GM12878 (cell line): ENCODE measurements around the gene GMPR2.

Experiments
- CREB1 ChIP-seq: IDR thresholded peaks from 2 replicates; pipeline ENCODE4 v1.6.1; 2012; ENCODE audit warnings: low read depth, mild to moderate bottlenecking, inconsistent platforms
- CTCF ChIP-seq, 3 experiments: IDR thresholded peaks in 2 of 3; conservative IDR thresholded peaks in 1 of 3; 2 replicates each; pipeline ENCODE4 v1.5.1; 2011; ENCODE audit warnings: low read depth in 3 of 3, low read length in 3 of 3, mild to moderate bottlenecking in 3 of 3, control low read depth in 2 of 3, moderate library complexity in 2 of 3, inconsistent platforms in 1 of 3, mixed read lengths in 1 of 3; ENCODE audit not compliant: control insufficient read depth in 2 of 3, insufficient read depth in 1 of 3; ENCODE audit errors: extremely low read depth in 1 of 3
- MYC ChIP-seq: IDR thresholded peaks from 2 replicates; pipeline ENCODE4 v1.6.1; 2011; ENCODE audit warnings: mild to moderate bottlenecking, low read length, moderate library complexity, inconsistent platforms; ENCODE audit not compliant: insufficient read depth, insufficient replicate concordance, insufficient read length, severe bottlenecking
- POLR2AphosphoS5 ChIP-seq: IDR thresholded peaks from 2 replicates; pipeline ENCODE4 v1.6.1; 2011; ENCODE audit warnings: mild to moderate bottlenecking, low read length, inconsistent platforms
- TF ChIP-seq, protein P1 (sequence below): fragments of 450-650 bp; IDR thresholded peaks from 2 replicates; pipeline ENCODE4 v1.6.1; 2017; ENCODE audit warnings: borderline replicate concordance

DNA sequence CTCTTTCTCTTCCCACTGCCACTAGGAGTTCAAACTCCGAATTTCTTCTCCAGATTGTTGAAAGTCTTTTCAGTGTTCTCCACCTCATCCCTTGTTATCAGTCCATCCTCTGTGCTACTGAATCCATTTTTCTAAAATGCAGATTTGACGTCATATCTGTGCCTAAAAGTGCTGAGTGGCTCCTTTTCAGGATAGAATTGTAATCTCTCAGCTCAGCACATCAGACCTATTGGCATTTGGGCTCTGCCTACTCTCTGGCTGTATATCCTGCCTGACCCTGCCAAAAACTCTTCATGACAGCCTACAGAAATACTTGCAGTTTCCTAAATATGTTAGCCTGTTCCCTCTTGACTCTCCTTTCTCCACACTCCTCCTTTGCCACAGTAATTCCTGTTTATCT is 39.7 kb downstream of the GMPR2 start:
- TF ChIP-seq CTCF (IDR thresholded peaks at IDR 0.05 in 2 of 3, conservative IDR thresholded peaks at IDR 0.05 in 1 of 3; ENCODE audit: control insufficient read depth in 2 of 3, extremely low read depth in 1 of 3, insufficient read depth in 1 of 3, low read depth in 3 of 3, low read length in 3 of 3) = no peak
- TF ChIP-seq, protein P1, sequence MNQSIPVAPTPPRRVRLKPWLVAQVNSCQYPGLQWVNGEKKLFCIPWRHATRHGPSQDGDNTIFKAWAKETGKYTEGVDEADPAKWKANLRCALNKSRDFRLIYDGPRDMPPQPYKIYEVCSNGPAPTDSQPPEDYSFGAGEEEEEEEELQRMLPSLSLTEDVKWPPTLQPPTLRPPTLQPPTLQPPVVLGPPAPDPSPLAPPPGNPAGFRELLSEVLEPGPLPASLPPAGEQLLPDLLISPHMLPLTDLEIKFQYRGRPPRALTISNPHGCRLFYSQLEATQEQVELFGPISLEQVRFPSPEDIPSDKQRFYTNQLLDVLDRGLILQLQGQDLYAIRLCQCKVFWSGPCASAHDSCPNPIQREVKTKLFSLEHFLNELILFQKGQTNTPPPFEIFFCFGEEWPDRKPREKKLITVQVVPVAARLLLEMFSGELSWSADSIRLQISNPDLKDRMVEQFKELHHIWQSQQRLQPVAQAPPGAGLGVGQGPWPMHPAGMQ = no peak
- TF ChIP-seq CREB1 = no peak
- TF ChIP-seq MYC = no peak
- no peak for TF ChIP-seq POLR2AphosphoS5
